AG09319 (cell line): ENCODE results near the gene IFITM10.

Source experiments
- DNase-seq: peaks from one replicate; pipeline ENCODE4 v3.0.0-alpha.2; 2010; ENCODE audit warnings: low read depth; ENCODE audit errors: extremely low read depth
- TF ChIP-seq, protein P1 (sequence below): IDR thresholded peaks from 2 replicates; pipeline ENCODE4 v1.5.1; 2011; ENCODE audit warnings: low read depth, mild to moderate bottlenecking, inconsistent platforms, low read length, moderate library complexity

The IFITM10 gene

DNA sequence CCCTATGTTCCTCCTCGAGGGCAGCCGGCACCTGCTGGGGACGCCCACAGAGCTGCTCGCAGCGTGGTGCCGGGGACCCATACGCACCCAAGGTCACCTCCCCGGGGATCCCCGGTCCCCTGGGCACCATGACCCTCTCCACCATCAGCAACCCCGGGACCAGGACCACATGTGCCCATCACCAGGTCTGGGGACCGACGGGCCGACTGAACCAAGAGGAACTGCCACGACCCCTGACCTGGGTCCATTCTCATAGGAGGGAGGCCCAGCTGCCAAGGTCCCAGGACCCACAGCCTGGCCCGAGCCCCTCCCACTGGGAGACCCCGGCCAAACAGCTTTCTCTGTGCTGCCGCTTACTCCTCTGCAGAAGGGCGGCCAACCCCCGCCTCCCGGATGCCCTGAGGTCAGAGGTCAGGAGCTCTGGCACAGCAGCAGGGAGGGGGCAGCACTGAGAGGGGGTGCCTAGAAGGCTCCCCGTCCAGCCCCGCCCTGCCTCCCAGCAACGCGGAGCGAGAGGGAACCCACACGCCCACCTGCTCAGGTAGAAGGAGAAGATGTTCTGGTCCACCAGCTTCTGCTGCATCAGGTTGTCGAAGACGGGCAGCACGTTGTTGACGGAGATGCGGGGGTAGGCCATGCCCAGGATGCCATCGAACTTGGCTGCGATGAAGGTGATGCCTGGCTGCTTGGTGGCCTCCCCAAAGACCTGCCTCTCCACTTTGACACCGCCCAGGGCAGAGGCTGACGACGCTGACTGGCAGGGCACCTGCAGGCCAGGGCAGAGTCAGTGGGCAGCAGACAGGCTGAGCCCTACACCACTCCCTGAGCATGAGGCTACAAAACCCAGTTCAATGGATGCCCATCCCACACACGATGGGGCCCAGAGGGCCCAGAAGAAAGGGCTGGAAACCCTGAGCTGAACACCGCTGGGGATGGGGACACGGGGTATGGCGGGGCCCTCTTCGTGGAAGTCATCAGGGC, 6.7 kb upstream of the IFITM10 start:
- TF ChIP-seq, protein P1, sequence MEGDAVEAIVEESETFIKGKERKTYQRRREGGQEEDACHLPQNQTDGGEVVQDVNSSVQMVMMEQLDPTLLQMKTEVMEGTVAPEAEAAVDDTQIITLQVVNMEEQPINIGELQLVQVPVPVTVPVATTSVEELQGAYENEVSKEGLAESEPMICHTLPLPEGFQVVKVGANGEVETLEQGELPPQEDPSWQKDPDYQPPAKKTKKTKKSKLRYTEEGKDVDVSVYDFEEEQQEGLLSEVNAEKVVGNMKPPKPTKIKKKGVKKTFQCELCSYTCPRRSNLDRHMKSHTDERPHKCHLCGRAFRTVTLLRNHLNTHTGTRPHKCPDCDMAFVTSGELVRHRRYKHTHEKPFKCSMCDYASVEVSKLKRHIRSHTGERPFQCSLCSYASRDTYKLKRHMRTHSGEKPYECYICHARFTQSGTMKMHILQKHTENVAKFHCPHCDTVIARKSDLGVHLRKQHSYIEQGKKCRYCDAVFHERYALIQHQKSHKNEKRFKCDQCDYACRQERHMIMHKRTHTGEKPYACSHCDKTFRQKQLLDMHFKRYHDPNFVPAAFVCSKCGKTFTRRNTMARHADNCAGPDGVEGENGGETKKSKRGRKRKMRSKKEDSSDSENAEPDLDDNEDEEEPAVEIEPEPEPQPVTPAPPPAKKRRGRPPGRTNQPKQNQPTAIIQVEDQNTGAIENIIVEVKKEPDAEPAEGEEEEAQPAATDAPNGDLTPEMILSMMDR = no peak
- DNase-seq = no peak

DNA sequence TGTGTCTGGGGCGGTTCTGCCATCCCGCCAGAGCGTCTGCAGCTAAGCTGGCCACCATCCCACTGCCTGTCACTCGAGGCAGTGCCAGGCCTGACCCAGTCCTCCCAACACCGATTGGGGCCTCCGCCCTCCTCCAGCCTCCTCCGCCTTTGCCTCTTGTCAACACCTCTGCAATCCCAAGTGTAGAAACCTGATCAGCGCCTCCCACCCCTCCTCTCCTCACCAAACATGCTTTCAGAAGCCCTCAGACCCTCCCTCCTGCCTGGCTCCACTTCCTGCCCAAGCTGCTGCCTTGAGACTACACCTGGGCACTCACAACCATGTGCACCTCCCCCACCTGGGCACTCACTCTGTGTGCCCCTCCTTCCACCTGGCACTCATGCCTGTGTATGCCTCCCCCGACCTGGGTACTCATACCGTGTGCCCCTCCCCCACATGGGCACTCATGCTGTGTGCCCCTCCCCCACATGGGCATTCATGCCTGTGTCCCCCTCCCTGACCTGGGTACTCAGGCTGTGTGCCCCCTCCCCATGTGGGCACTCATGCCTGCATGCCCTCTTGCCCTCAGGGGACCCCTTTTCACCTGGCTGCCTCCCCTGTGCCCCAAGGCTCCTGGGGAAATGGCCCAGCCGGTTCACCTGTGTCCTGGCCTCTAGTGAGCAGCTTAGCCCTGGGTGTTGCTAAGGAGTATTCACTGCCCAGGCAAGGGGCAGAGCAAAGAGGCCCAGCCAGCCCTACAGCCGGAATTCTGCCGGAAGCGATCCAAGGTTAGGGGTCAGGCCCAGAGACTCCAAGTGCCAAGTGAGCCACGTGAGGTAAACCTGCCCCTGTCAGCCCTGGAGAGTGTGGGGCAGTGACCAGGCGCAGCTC, 5.5 kb upstream of the IFITM10 start:
- DNase-seq = no peak

DNA sequence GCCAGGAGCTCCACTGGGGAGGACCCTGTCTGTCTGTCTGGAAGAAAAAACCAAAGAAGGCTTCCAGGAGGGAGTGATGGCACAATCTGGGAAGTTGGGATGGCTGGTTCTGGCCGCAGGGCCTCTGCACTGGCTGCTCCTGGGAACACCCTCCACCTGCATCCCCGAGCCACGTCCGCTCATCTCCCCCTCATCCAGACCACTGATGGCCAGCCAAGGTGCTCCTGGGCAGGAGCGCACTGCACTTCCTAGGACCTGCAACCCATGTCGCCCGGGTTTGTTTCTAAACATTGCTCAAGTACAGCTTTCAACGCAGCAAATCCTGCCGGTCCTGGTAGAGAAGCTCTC, 4.9 kb upstream of the IFITM10 start:
- TF ChIP-seq, protein P1 = no peak
- DNase-seq = no peak

More for the DNA sequence above, 5.5 kb upstream of the IFITM10 start:
- TF ChIP-seq, protein P1 = no peak

DNA sequence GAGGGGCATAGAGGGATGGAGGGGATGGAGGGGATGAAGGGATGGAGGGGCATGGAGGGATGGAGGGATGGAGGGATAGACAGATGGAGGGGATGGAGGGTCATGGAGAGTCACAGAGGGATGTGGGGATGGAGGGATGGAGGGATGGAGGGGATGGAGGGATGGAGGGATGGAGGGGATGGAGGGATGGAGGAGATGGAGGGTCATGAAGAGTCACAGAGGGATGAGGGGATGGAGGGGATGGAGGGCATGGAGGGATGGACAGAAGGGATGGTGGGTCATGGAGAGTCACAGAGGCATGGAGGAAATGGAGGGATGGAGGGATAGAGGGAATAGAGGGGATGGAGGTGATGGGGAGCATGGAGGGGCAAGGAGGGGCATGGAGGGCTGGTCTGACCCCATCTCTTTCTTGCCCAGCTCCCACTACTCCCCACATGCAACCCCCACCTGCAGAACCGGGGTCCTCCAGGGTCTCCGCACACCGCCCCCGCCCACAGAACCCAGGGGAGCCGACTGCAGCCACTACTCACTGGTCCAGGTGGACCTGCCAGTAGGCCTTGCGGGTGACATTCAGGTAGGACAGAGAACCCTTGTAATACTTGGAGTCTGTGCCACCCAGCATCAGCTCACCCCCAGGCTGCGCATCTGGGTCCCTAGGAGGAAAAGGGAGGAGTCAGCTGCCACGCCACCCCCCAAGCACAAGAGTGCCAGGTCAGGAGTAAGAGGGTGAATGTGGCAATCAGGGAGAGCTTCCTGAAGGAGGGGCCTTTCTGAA, 4.2 kb upstream of the IFITM10 start:
- TF ChIP-seq, protein P1 = no peak
- DNase-seq = no peak

DNA sequence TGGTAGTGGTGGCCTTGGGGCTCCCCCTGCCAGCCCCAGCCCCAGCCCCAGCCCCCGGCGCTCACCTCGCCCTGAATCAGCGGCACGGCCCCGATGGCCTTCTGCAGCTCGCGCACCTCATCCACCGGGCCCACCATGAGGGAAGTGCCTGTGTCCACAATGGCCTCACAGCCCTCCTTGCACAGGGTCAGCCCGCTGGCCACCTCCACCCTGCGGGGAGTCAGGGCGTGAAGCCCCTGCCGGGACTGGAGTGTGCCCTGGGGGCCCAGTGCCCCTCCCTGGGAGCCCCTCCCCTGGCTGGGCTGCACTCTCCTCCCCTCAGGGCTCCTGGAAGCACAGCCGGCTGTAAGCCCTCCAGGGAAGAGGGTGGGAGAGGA, 3.5 kb upstream of the IFITM10 start:
- no peak for DNase-seq
- TF ChIP-seq, protein P1 = no peak

DNA sequence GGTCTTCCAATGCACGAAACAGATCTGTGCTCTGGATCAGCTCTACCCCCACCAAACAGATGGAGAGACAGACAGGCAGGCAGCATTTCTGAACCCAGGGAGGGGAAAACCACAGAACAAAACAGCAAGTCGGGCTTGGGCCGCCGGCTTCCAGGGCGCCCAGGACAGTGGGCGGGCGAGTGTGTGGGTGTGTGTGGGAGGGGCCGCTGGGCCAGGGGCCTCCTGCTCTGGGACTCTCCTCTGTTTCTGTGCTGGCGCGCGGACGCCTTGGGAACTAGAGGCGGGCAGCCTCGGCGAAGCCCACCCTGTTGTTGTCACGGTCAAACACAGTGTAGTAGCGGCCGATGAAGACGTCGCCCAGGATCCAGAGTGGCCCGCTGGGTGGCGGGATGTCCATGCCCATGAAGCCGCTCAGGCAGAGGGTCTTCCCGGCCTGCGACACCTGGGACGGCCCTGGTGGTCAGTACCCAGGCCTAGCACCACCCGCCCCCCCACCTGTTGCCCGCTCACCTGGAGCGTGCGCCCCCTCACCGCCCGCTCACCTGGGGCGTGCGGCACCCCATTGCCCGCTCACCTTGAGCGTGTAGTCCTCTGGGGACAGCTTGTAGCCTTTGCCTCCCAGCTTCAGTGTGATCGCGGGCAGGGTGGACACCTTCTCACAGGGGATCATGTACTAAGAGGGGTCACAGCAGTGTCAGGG, 3.0 kb upstream of the IFITM10 start:
- TF ChIP-seq, protein P1 = no peak
- no peak for DNase-seq
